ENCODE measurements around the gene YAF2.

The YAF2 gene

DNA sequence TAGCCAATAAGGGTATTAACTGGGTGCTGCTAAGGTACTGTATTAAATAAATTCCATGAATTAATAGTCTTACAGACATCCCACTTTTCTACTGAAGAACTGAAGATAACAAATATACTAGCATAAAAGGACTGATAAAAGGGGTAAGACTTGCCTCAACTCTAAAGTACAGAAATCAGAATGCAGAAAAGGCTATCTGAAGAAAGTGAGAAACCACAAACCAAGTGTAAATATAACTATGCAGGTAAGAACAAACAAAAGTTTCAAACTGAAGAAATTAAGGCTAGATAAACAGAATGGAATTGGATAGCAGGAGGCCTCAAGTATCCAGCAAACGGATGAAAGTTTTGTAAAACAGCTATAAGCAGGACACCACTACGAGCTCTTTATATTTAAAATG lies 29.5 kb downstream of the YAF2 start:
- TF ChIP-seq ZFX (IDR thresholded peaks at IDR 0.05) (no peak), CTCF (conservative IDR thresholded peaks at IDR 0.05) (no peak)
- H3K27ac ChIP-seq, result no peak overlapping the region

- H3K27ac ChIP-seq, result no peak overlapping the region
- TF ChIP-seq CTCF (conservative IDR thresholded peaks at IDR 0.05) (no peak), ZFX (IDR thresholded peaks at IDR 0.05) (no peak)
These were observed 33.2 kb downstream of the YAF2 start for GRCh38 chr12:42204819-42205218.

GRCh38 chr12:42204362-42204761 lies 33.7 kb downstream of the YAF2 start:
- no peak overlapping the region for H3K27ac ChIP-seq
- TF ChIP-seq ZFX (IDR thresholded peaks at IDR 0.05) (no peak), CTCF (conservative IDR thresholded peaks at IDR 0.05) (no peak)

DNA sequence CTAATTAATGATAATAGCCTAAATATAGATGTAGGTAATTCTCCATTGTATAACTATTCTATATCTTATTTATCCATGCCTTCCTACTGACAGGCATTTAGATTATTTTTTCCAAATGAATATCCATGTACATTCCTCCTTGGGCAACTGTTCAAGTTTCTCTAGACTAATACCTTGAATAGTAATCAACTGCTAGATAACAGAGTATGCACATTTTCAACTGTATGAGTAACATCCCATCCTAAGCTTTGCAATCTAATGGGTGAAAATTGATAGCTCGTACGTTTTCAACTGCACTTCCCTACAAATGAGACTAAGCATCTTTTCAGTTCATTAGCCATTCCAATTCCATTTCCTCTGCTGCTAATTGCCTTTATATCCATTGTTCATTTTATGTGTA lies 37.0 kb downstream of the YAF2 start:
- no peak for TF ChIP-seq ZFX (IDR thresholded peaks at IDR 0.05)
- no peak for TF ChIP-seq CTCF (conservative IDR thresholded peaks at IDR 0.05)
- H3K27ac ChIP-seq, result no peak overlapping the region

DNA sequence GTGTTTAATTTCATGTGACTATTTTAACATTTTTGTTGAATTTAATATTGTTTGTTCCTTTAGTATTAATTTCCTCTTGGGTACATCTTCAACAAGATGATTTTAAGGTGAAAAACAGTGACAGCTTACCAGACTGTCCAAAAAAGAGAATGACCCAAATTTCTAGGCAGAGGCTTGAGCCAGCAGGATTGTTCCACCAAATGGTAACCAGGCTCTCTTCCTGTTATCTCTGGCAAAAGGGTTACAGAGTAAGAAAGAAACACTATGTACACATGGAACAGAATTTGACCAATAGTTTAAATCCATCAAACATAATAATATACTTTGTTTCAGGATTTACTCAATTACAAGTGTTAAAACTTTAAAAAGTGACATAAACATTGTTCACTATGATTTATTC lies 39.0 kb downstream of the YAF2 start:
- no peak overlapping the region for H3K27ac ChIP-seq
- no peak for TF ChIP-seq CTCF (conservative IDR thresholded peaks at IDR 0.05)
- no peak for TF ChIP-seq ZFX (IDR thresholded peaks at IDR 0.05)

DNA sequence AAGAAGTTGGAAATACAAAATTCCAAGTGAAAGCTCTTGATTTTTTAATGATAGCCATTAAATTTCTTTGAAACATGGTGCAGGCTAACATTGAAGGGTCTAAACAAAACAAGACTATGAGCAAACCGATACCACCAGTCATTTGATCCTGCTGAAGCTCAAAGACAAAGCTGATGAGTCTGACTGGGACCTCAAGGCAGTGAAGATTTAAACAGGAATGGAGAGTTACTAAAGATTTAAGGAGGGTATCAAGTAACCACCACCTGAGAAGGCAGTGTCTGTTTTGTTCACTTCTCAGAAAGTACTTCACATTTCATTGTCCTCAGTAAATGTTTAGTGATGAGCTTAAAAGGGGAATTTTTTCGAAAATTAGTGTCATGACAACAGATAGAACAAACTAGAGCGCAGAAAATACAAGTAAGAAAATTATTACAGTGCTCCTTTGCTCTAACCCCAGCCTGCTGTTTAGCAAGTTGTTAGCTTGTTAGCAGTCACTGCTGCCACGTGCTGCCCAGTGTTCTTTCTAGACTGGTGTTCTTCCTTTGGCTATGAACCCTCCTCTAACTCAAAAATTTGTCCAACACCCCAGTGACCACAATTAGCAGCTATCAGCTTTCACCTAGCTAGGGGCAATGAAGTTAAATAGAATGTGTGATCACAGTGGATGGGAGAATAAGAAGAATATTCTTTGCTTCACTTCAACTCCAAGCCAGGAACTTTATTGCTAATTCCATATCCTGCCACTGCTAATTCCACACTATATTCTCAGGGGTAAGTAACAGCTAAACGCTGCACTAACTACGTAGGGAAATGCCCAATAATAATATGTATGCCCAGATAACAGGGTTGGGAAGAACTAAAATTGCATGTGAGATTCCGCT lies 41.1 kb downstream of the YAF2 start:
- no peak overlapping the region for H3K27ac ChIP-seq

More for the DNA sequence above, 41.1 kb downstream of the YAF2 start:
- no peak for TF ChIP-seq CTCF (conservative IDR thresholded peaks at IDR 0.05)
- no peak for TF ChIP-seq ZFX (IDR thresholded peaks at IDR 0.05)
